ACC112 (cell line): ENCODE measurements around the gene EXOSC5.
"Not testable (repeated sequence)": the region's sequence is repeated elsewhere in the genome, so short reads cannot be mapped to it uniquely, and the experiment has no call there.

ENCODE experiments used
- H2AFZ ChIP-seq: fragments of 200-600 bp; sonication (generic); one replicate; pipeline ENCODE4 v1.6.0; 2017; ENCODE audit warnings: antibody characterized with exemption, low read length; ENCODE audit not compliant: unreplicated experiment
- H3K27ac ChIP-seq: fragments of 200-600 bp; sonication (generic); 2 replicates; pipeline ENCODE4 v1.5.1; 2014; ENCODE audit warnings: low read depth, mild to moderate bottlenecking, antibody characterized with exemption, low read length, moderate library complexity
- H3K27me3 ChIP-seq: fragments of 200-600 bp; sonication (generic); 2 replicates; pipeline ENCODE4 v1.6.1; 2014; ENCODE audit warnings: mild to moderate bottlenecking, antibody characterized with exemption, low read length, moderate library complexity, mixed read lengths; ENCODE audit not compliant: insufficient read depth
- H3K36me3 ChIP-seq: fragments of 200-600 bp; sonication (generic); 2 replicates; pipeline ENCODE4 v1.6.1; 2016; ENCODE audit warnings: mild to moderate bottlenecking, antibody characterized with exemption, low read length, moderate library complexity, mixed read lengths; ENCODE audit not compliant: insufficient read depth
- H3K4me1 ChIP-seq: fragments of 200-600 bp; sonication (generic); one replicate; pipeline ENCODE4 v1.6.1; 2016; ENCODE audit warnings: low read length, mixed read lengths; ENCODE audit not compliant: insufficient read depth, unreplicated experiment, control insufficient read depth
- H3K4me3 ChIP-seq: fragments of 200-600 bp; sonication (generic); 2 replicates; pipeline ENCODE4 v1.5.1; 2014; ENCODE audit warnings: mild to moderate bottlenecking, low read depth, low read length
- H3K79me2 ChIP-seq: fragments of 200-600 bp; sonication (generic); one replicate; pipeline ENCODE4 v1.6.0; 2016; ENCODE audit warnings: low read length; ENCODE audit not compliant: control insufficient read depth, unreplicated experiment, insufficient read depth

The EXOSC5 gene

DNA sequence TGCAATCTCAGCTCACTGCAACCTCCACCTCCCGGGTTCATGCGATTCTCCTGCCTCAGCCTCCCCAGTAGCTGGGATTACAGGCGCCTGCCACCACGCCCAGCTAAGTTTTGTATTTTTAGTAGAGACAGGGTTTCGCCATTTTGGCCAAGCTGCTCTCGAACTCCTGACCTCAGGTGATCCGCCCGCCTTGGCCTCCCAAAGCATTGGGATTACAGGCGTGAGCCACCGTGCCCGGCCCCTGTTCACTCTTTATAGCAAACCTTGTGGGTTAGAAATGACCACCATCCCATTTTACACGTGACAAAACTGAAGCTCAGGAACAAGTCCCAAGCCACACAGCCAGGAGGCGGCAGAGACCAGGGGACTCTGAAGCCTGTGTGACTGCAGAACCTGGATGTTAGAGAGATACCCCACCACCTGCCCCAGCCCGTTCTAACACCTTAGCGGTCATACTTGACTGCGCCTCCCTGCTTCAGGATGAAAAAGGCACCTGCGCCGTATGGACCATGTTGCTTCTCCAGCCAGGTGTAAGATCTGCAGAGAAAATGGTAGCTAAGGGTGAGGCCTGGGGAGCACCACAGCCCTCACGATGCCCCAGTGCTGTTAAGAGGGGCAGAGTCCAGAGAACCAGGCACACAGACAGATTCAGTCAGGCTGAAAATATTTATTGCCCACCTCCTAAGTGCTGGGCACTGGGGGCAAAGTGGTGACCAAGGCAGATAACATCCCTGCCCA lies 38.9 kb upstream of the EXOSC5 start:
- Histone ChIP-seq H3K27me3 (no peaks in the 10 kb centered on the region), H3K4me3 (no peak overlapping the region), H3K4me1 (no peaks in the 10 kb centered on the region), H2AFZ (no peak overlapping the region), H3K79me2 (peaks cover 3% of the 10 kb centered on the region), H3K27ac (no peak overlapping the region), H3K36me3 (no peaks in the 10 kb centered on the region)

- H3K4me3 ChIP-seq, H3K79me2 ChIP-seq, H3K27ac ChIP-seq, H3K4me1 ChIP-seq, H3K27me3 ChIP-seq, H2AFZ ChIP-seq, H3K36me3 ChIP-seq: not testable (repeated sequence)
These were observed 38.2 kb upstream of the EXOSC5 start for GRCh38 chr19:41435376-41435775.

- Histone ChIP-seq H3K79me2 (peaks cover 3% of the 10 kb centered on the region), H2AFZ (no peak overlapping the region), H3K27me3 (no peaks in the 10 kb centered on the region), H3K4me1 (no peaks in the 10 kb centered on the region), H3K4me3 (no peak overlapping the region), H3K27ac (no peak overlapping the region), H3K36me3 (no peaks in the 10 kb centered on the region)
These were observed 37.3 kb upstream of the EXOSC5 start for GRCh38 chr19:41434450-41434849.

- Histone ChIP-seq H3K4me1 (no peaks in the 10 kb centered on the region), H3K79me2 (no peaks in the 10 kb centered on the region), H3K27me3 (no peaks in the 10 kb centered on the region), H2AFZ (no peak overlapping the region), H3K36me3 (no peaks in the 10 kb centered on the region), H3K27ac (no peak overlapping the region), H3K4me3 (no peak overlapping the region)
These were observed 36.0 kb upstream of the EXOSC5 start for GRCh38 chr19:41433171-41433570.

DNA sequence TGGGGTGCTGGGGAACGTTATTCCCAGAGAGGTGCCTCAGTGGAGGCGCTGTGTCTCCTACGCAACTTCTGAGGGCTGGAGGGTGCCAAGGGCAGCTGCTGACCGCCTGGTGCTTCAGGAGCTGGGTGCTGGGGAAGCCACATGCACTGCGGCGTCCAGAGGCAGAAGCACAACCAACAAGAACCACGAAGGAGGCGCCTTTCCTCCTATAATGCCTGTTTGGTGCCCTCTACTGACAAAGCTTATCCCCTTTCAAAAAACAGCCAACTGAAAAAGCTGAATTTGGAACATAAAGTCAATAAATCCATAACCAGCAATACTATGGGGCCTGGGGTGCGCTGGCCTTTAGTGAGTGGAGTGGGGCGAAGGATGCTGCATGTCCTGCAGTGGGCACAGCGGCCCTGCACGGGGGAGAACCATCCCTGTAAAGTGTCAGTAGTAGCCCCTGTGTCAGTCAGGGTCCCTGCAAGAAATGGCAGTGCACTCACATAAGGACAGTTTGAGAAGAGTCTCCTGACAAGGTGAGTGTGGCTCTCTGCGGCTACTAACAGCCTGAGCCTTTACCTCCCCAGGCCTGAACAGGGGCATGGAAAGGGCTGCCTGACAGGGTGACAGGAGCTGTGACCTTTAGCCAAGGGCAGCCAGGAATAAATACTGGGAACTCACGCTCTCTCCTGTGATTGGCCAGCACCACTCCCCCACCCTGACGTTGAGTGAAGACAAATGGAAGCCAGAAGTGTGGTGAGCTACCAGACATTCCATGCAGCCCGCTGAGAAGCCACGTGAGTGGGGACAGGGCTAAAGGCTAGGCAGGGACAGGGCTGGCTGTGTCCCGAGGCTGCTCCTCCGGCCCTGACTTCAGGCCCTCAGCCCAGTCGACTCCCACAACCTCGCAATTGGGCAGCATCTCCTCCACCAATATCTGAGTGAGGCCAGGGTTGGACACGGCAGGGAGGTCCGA lies 34.5 kb upstream of the EXOSC5 start:
- Histone ChIP-seq H3K4me3 (no peak overlapping the region), H3K27me3 (no peaks in the 10 kb centered on the region), H3K79me2 (no peaks in the 10 kb centered on the region), H3K27ac (no peak overlapping the region), H3K36me3 (no peaks in the 10 kb centered on the region), H3K4me1 (no peaks in the 10 kb centered on the region), H2AFZ (no peak overlapping the region)

GRCh38 chr19:41430922-41431321 lies 33.8 kb upstream of the EXOSC5 start:
- H3K36me3 ChIP-seq = no peaks in the 10 kb centered on the region
- no peak overlapping the region for H3K27ac ChIP-seq
- H3K79me2 ChIP-seq = no peaks in the 10 kb centered on the region
- no peaks in the 10 kb centered on the region for H3K27me3 ChIP-seq
- no peak overlapping the region for H2AFZ ChIP-seq
- H3K4me1 ChIP-seq = no peaks in the 10 kb centered on the region
- H3K4me3 ChIP-seq = no peak overlapping the region

- H2AFZ ChIP-seq = no peak overlapping the region
- H3K4me3 ChIP-seq = no peak overlapping the region
- no peak overlapping the region for H3K27ac ChIP-seq
- H3K79me2 ChIP-seq = no peaks in the 10 kb centered on the region
- no peaks in the 10 kb centered on the region for H3K27me3 ChIP-seq
- H3K4me1 ChIP-seq = no peaks in the 10 kb centered on the region
- no peaks in the 10 kb centered on the region for H3K36me3 ChIP-seq
These were observed 31.3 kb upstream of the EXOSC5 start for GRCh38 chr19:41428481-41428859.

DNA sequence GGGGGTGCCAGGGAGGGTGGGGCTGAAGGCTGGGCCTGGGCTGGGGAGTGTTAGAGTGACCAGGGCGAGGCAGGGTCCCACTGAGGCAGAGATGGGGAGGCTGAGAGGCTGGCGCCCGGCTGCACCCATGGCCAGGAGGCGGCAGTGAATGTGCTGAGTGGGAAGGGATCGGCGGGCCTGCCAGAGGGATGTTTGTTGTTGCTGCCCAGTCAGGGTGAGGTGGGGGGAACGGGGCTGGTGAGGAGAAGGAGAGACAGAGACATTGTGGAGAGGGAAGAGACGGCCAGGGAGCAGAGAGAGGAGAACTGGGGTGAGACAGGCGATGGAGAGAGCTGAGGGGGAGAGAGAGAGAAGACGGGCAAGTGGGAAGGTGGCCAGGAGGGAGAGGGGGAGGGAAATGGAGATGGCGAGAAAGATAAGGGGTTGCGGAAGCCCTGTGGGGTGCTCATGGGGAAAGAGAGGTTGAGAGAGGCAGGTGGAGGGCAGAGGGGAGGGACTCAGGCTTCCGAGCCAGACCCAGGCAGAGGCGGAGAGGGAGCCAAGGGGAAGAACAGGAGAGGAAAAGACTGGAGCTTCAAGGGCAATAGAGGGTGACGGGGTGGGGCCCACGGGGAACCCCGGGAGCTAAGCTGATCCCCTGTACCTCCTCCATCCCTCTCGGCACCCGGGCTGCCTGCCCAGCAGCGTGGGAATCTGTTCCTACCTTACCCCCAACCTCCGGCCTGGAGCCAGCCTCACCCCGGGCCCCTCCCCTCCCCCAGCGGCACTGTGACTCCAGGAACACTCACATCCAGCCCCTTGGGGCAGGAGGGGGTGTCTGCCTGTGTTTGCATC lies 30.7 kb upstream of the EXOSC5 start:
- no peak overlapping the region for H3K27ac ChIP-seq
- no peak overlapping the region for H2AFZ ChIP-seq
- no peaks in the 10 kb centered on the region for H3K4me1 ChIP-seq
- H3K4me3 ChIP-seq = no peak overlapping the region; the same call in 1 of the 2 replicates
- H3K36me3 ChIP-seq = no peaks in the 10 kb centered on the region
- no peaks in the 10 kb centered on the region for H3K27me3 ChIP-seq
- no peaks in the 10 kb centered on the region for H3K79me2 ChIP-seq

DNA sequence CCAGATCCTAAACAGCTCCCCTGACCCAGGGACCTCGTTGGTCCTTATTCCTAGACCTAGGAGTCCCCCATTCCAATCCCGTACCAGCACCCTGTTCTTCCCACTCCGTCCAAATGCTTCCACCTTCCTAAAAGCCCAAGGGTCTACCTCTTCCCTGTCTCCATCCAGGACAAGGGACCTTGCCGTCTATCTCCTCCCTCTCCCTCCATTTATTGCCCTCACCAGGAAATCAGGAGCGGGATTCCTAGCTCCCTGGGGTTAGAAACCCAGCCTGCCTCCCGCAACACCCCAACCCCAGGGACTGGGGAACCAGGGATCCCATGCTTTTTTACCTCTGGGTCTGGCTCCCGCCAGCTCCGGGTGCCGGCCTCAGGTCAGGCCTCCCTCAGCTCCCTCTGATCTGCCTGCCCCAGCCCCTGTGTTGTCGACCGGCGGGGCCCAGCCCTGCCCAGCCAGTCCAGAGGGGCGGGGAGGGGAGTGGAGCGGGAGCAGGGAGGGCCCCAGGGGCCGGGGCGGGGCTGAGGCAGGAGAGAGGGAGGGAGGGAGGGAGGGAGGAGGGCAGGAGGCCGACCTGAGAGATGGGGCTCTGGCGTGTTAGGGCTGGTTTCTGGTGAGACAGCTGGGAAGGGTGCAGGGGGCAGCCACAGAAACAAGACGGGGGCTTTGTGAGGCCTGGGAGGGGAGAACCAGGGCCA lies 29.9 kb upstream of the EXOSC5 start, which contains the start of gene B3GNT8:
B3GNT8 (minus strand) TSS at position 423 of the 695 bp plus-strand sequence. CDS start 596 bp downstream, outside the sequence.
- no peaks in the 10 kb centered on the region for H3K4me1 ChIP-seq
- H3K4me3 ChIP-seq = peak within 1 kb of the TSS; percentile 35
- no peaks in the 10 kb centered on the region for H3K79me2 ChIP-seq
- H3K27ac ChIP-seq = no peak within 1 kb of the TSS
- H2AFZ ChIP-seq = no peak within 1 kb of the TSS
- H3K36me3 ChIP-seq = no peaks in the 10 kb centered on the region
- H3K27me3 ChIP-seq = no peaks in the 10 kb centered on the region
